ENCODE results near the gene HARS2.

The HARS2 gene, protein sequence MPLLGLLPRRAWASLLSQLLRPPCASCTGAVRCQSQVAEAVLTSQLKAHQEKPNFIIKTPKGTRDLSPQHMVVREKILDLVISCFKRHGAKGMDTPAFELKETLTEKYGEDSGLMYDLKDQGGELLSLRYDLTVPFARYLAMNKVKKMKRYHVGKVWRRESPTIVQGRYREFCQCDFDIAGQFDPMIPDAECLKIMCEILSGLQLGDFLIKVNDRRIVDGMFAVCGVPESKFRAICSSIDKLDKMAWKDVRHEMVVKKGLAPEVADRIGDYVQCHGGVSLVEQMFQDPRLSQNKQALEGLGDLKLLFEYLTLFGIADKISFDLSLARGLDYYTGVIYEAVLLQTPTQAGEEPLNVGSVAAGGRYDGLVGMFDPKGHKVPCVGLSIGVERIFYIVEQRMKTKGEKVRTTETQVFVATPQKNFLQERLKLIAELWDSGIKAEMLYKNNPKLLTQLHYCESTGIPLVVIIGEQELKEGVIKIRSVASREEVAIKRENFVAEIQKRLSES

DNA sequence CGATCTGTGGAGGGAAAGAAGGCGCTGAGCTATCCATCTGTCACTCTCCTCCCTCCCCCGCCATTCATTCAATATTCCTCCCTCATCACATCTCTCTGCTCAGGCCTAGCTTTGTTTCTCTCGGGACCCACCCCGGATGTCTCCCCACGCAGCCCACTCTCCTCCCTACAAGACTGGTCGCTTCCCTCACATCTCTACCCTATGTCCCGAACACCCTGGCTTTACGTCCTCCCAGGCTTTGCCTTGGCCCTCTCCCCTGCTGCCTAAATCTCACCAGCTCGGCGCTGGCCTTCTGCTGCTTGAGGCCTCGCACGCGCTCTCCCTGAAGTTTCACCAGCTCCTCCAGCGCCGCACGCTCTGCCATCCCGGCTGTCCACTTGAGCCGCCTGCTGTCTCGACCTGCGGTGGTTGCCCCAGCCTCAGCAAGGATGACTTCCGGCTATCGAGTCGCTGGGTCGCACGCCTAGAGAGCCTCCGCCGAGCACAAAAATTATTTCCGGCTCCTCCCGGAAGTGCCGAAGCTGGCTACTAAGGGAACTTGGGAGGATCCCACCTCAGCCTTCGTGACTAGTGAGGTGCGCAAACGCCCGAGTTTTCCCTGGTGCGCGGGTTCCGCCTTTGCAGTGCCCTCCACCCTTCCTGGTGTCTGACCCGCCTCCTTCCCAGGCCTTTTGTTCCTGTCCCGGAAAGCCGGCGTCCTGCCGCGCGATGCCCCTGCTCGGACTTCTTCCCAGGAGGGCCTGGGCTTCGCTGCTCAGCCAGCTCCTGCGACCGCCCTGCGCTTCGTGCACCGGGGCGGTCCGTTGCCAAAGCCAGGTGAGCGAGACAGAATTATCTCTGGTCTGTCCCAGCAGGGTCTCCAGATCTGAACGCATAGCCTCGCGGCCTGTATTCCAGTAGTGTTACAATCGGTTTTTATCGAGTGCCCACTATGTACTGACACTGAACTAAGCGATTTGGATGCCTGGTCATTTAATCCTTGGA is at the start of gene HARS2, which contains the start of gene HARS1:
Gene HARS2 (plus strand): TSS at position 515 of the 984 bp plus-strand sequence. CDS start 194 bp downstream, at position 709.
Gene HARS1 (minus strand): TSS at position 430 of the 984 bp plus-strand sequence. CDS start 66 bp downstream, at position 364.
- DNase-seq (ENCODE audit: extremely low spot score): peak; percentile 92
- CTCF ChIA-PET: interaction anchor here (0.9 to 1.2 kb wide), 3 partner anchors 16 to 447 kb away, joined by 3 to 7 read pairs (median 3); no protein-coding TSS in a partner anchor
- no peak for TF ChIP-seq TARDBP (IDR thresholded peaks at IDR 0.05)
- peak; percentile 81 for TF ChIP-seq L3MBTL2 (conservative IDR thresholded peaks at IDR 0.05)
- TF ChIP-seq ELF4 (IDR thresholded peaks at IDR 0.05): peak; percentile 86
- no peak for TF ChIP-seq FOXA1 (IDR thresholded peaks at IDR 0.05)
- TF ChIP-seq FOXM1 (IDR thresholded peaks at IDR 0.05; ENCODE audit: borderline replicate concordance): no peak
- POLR2A ChIA-PET: interaction anchor here (0.7 to 2.2 kb wide), 29 partner anchors 10 to 539 kb away, joined by 3 to 34 read pairs (median 5); partner anchors contain the start of genes ANKHD1, DND1, EIF4EBP3 and HBEGF

DNA sequence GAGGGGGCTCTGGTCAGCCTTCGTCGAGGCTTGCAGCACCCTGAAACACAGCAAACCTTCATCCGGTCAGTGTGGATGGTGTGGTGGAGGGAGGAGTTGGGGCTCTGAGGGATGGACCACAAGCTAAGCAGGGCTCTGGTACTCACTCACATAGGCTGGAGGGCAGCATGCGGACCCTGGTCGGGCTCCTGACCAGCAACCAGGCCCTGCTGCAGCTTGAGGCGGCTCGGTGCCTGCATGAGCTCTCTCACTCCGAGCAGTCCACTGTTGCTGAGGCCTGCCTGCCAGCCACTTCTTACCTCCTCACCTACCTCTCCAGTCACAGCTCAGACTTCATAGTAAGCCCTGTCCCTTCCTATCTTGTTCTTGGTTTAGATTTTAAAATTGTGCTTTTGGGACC is 49.5 kb upstream of the HARS2 start:
- no peak for DNase-seq (ENCODE audit: extremely low spot score)
- ChIA-PET CTCF (no interaction called here), POLR2A (interaction anchor here (0.9 to 2.4 kb wide), 6 partner anchors 17 to 240 kb away, joined by 3 to 11 read pairs (median 4); partner anchors contain the start of genes ANKHD1, HARS1, HARS2 and SRA1)
- TF ChIP-seq ELF4 (IDR thresholded peaks at IDR 0.05) (no peak), LEF1 (IDR thresholded peaks at IDR 0.05; ENCODE audit: borderline replicate concordance) (no peak), FOXK2 (IDR thresholded peaks at IDR 0.05) (no peak), ARNT (IDR thresholded peaks at IDR 0.05) (no peak), BHLHE40 (IDR thresholded peaks at IDR 0.05; ENCODE audit: borderline replicate concordance) (no peak), FOXA1 (IDR thresholded peaks at IDR 0.05) (no peak), FOXM1 (IDR thresholded peaks at IDR 0.05; ENCODE audit: borderline replicate concordance) (no peak), SP1 (IDR thresholded peaks at IDR 0.05) (no peak), ZNF384 (IDR thresholded peaks at IDR 0.05) (no peak), NFRKB (IDR thresholded peaks at IDR 0.05) (no peak), HDGF (IDR thresholded peaks at IDR 0.05; ENCODE audit: borderline replicate concordance) (no peak)
- TF ChIP-seq, protein P1, sequence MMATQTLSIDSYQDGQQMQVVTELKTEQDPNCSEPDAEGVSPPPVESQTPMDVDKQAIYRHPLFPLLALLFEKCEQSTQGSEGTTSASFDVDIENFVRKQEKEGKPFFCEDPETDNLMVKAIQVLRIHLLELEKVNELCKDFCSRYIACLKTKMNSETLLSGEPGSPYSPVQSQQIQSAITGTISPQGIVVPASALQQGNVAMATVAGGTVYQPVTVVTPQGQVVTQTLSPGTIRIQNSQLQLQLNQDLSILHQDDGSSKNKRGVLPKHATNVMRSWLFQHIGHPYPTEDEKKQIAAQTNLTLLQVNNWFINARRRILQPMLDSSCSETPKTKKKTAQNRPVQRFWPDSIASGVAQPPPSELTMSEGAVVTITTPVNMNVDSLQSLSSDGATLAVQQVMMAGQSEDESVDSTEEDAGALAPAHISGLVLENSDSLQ (IDR thresholded peaks at IDR 0.05): no peak

DNA sequence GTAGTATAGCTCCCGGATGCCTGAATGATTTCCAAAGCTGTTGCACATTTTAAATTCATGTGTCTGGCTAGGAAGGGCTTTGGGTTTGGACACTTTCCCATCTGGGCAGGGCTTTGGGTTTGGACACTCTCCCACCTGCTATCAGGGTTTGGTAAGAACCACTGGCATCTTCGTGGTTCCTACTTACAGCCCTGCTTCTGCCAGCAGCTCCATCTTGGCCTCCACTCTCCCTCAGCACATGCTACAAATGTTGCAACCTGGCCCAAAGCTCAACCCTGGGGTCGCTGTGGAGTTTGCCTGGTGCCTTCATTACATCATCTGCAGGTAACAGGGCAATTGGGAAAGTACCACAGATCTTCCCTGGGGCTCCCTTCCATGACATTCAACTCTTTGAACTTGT is 48.5 kb upstream of the HARS2 start:
- CTCF ChIA-PET: interaction anchor here (0.6 kb wide), 1 partner anchor 75 kb away, joined by 4 read pairs; no protein-coding TSS in a partner anchor
- no peak for DNase-seq (ENCODE audit: extremely low spot score)
- TF ChIP-seq FOXA1 (IDR thresholded peaks at IDR 0.05) (no peak), BHLHE40 (IDR thresholded peaks at IDR 0.05; ENCODE audit: borderline replicate concordance) (no peak), HDGF (IDR thresholded peaks at IDR 0.05; ENCODE audit: borderline replicate concordance) (no peak), SP1 (IDR thresholded peaks at IDR 0.05) (no peak), ARNT (IDR thresholded peaks at IDR 0.05) (no peak), CTBP1 (IDR thresholded peaks at IDR 0.05; ENCODE audit: borderline replicate concordance) (no peak), FOXM1 (IDR thresholded peaks at IDR 0.05; ENCODE audit: borderline replicate concordance) (no peak), FOXK2 (IDR thresholded peaks at IDR 0.05) (no peak), LEF1 (IDR thresholded peaks at IDR 0.05; ENCODE audit: borderline replicate concordance) (no peak), NFRKB (IDR thresholded peaks at IDR 0.05) (no peak), ELF4 (IDR thresholded peaks at IDR 0.05) (no peak), SUZ12 (IDR thresholded peaks at IDR 0.05) (no peak), L3MBTL2 (conservative IDR thresholded peaks at IDR 0.05) (no peak), ZNF384 (IDR thresholded peaks at IDR 0.05) (no peak), TARDBP (IDR thresholded peaks at IDR 0.05) (no peak)
- TF ChIP-seq, protein P1 (IDR thresholded peaks at IDR 0.05): no peak
- POLR2A ChIA-PET: interaction anchor here (0.8 to 2.4 kb wide), 7 partner anchors 12 to 241 kb away, joined by 3 to 11 read pairs (median 4); partner anchors contain the start of genes ANKHD1, HARS1, HARS2 and SRA1

DNA sequence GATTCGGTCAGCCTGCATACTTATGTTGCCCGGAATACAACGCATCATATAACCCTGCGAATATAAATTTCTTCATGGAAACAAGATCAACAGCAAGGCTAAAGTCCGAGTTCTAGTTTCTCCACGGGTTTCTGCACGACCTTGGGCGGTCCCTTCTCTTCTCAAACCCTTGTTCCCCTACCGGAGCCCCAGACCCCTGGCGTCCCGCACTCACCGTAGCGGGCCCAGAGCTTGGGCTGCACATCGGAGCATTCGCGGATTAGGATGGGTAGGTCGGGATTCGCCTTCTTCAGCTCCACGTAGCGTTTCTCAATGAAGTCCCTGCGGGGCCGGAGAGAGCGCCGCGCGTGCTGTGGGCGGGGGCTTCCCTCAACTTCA is 44.2 kb upstream of the HARS2 start:
- DNase-seq (ENCODE audit: extremely low spot score): peak; percentile 22
- TF ChIP-seq HDGF (IDR thresholded peaks at IDR 0.05; ENCODE audit: borderline replicate concordance): no peak
- no peak for TF ChIP-seq ZNF384 (IDR thresholded peaks at IDR 0.05)
- TF ChIP-seq SP1 (IDR thresholded peaks at IDR 0.05): no peak
- TF ChIP-seq BHLHE40 (IDR thresholded peaks at IDR 0.05; ENCODE audit: borderline replicate concordance): no peak
- no peak for TF ChIP-seq FOXM1 (IDR thresholded peaks at IDR 0.05; ENCODE audit: borderline replicate concordance)
- TF ChIP-seq, protein P1 (IDR thresholded peaks at IDR 0.05): no peak
- TF ChIP-seq CTBP1 (IDR thresholded peaks at IDR 0.05; ENCODE audit: borderline replicate concordance): no peak
- TF ChIP-seq FOXA1 (IDR thresholded peaks at IDR 0.05): no peak
- no peak for TF ChIP-seq TARDBP (IDR thresholded peaks at IDR 0.05)
- no peak for TF ChIP-seq ARNT (IDR thresholded peaks at IDR 0.05)
- TF ChIP-seq SUZ12 (IDR thresholded peaks at IDR 0.05): no peak
- no peak for TF ChIP-seq ELF4 (IDR thresholded peaks at IDR 0.05)
- no peak for TF ChIP-seq FOXK2 (IDR thresholded peaks at IDR 0.05)
- TF ChIP-seq L3MBTL2 (conservative IDR thresholded peaks at IDR 0.05): no peak
- TF ChIP-seq NFRKB (IDR thresholded peaks at IDR 0.05): no peak
- TF ChIP-seq LEF1 (IDR thresholded peaks at IDR 0.05; ENCODE audit: borderline replicate concordance): no peak
- POLR2A ChIA-PET: interaction anchor here (0.6 to 2.8 kb wide), 39 partner anchors 7 to 287 kb away, joined by 3 to 46 read pairs (median 4); partner anchors contain the start of genes ANKHD1, APBB3, HARS1 and HARS2
- CTCF ChIA-PET: interaction anchor here (0.7 to 1.3 kb wide), 2 partner anchors 11 to 73 kb away, joined by 3 to 5 read pairs; no protein-coding TSS in a partner anchor

Measured in HEK293T (cell line).